ENCODE data around the gene DCLK3.

Gene DCLK3

GRCh38 chr3:36707623-36708409 lies 56.5 kb downstream of the DCLK3 start:
- no peak for DNase-seq (ENCODE audit: low read depth)

GRCh38 chr3:36705015-36705414 lies 59.3 kb downstream of the DCLK3 start:
- no peak for DNase-seq (ENCODE audit: low read depth)

GRCh38 chr3:36704280-36704679 lies 60.1 kb downstream of the DCLK3 start:
- no peak for DNase-seq (ENCODE audit: low read depth)

GRCh38 chr3:36701249-36701572 lies 63.1 kb downstream of the DCLK3 start:
- DNase-seq (ENCODE audit: low read depth), result no peak

- DNase-seq (ENCODE audit: low read depth), result no peak
Observed at GRCh38 chr3:36700537-36701248, 63.7 kb downstream of the DCLK3 start.

- DNase-seq (ENCODE audit: low read depth), result no peak
Observed at GRCh38 chr3:36698314-36698713, 66.0 kb downstream of the DCLK3 start.

GRCh38 chr3:36697229-36698001 lies 66.9 kb downstream of the DCLK3 start:
- DNase-seq (ENCODE audit: low read depth), result no peak

- DNase-seq (ENCODE audit: low read depth), result no peak
Observed at GRCh38 chr3:36696799-36697198, 67.6 kb downstream of the DCLK3 start.

GRCh38 chr3:36695769-36696137 lies 68.6 kb downstream of the DCLK3 start:
- peak; percentile 64 for DNase-seq (ENCODE audit: low read depth)

GRCh38 chr3:36695113-36695768 lies 69.1 kb downstream of the DCLK3 start:
- DNase-seq (ENCODE audit: low read depth), result no peak

GRCh38 chr3:36693670-36694069 lies 70.7 kb downstream of the DCLK3 start:
- no peak for DNase-seq (ENCODE audit: low read depth)

- DNase-seq (ENCODE audit: low read depth), result no peak
Observed at GRCh38 chr3:36689560-36689959, 74.8 kb downstream of the DCLK3 start.

- DNase-seq (ENCODE audit: low read depth), result no peak
Observed at GRCh38 chr3:36688815-36689214, 75.5 kb downstream of the DCLK3 start.

- DNase-seq (ENCODE audit: low read depth), result no peak
Observed at GRCh38 chr3:36686516-36686915, 77.8 kb downstream of the DCLK3 start.

GRCh38 chr3:36681867-36682266 lies 82.5 kb downstream of the DCLK3 start:
- DNase-seq (ENCODE audit: low read depth), result no peak

- no peak for DNase-seq (ENCODE audit: low read depth)
Observed at GRCh38 chr3:36680952-36681351, 83.4 kb downstream of the DCLK3 start.

- peak; percentile 62 for DNase-seq (ENCODE audit: low read depth)
Observed at GRCh38 chr3:36679384-36680200, 84.8 kb downstream of the DCLK3 start.

GRCh38 chr3:36678216-36679013 lies 85.9 kb downstream of the DCLK3 start:
- DNase-seq (ENCODE audit: low read depth), result peak; percentile 75

GRCh38 chr3:36677331-36678007 lies 86.9 kb downstream of the DCLK3 start:
- peak; percentile 91 for DNase-seq (ENCODE audit: low read depth)

- DNase-seq (ENCODE audit: low read depth), result no peak
Observed at GRCh38 chr3:36674816-36675215, 89.5 kb downstream of the DCLK3 start.
